A673 (cell line): ENCODE results near the gene OR5W2.

Experiments
- EZH2 ChIP-seq: fragments of 200-600 bp; sonication (generic); IDR thresholded peaks from 2 replicates; pipeline ENCODE4 v1.6.1; 2017; ENCODE audit warnings: borderline replicate concordance, low read depth, mild to moderate bottlenecking, mixed read lengths, antibody characterized with exemption, low read length; ENCODE audit not compliant: poor library complexity, severe bottlenecking
- TF ChIP-seq, protein P1 (sequence below): fragments of 300-800, 200-600 bp; sonication (generic); conservative IDR thresholded peaks from 2 replicates; pipeline ENCODE4 v1.5.1; 2017; ENCODE audit warnings: low read depth, mild to moderate bottlenecking, antibody characterized with exemption, low read length, moderate library complexity, mixed read lengths

DNA sequence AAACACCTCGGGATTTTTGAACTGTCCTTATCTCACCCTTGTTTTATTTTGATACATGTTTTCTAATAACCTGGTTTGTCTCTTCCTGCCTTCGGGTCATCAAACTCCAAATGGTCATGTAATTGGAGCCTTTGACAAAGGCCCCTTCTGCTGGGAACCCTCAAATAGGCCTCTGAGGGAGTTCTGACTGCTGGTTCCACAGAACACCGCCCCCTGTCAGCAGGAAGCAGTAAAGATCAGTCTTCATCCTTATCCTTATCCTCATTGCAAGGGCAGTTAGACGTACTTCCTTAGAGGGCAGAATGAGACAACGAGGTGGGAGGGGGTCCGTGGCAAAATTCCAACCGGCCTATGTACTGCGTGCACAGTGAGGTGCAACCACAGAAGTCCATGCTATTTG lies 19.2 kb downstream of the OR5W2 start:
- TF ChIP-seq, protein P1, sequence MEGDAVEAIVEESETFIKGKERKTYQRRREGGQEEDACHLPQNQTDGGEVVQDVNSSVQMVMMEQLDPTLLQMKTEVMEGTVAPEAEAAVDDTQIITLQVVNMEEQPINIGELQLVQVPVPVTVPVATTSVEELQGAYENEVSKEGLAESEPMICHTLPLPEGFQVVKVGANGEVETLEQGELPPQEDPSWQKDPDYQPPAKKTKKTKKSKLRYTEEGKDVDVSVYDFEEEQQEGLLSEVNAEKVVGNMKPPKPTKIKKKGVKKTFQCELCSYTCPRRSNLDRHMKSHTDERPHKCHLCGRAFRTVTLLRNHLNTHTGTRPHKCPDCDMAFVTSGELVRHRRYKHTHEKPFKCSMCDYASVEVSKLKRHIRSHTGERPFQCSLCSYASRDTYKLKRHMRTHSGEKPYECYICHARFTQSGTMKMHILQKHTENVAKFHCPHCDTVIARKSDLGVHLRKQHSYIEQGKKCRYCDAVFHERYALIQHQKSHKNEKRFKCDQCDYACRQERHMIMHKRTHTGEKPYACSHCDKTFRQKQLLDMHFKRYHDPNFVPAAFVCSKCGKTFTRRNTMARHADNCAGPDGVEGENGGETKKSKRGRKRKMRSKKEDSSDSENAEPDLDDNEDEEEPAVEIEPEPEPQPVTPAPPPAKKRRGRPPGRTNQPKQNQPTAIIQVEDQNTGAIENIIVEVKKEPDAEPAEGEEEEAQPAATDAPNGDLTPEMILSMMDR: no peak
- no peak for TF ChIP-seq EZH2
